HG02571 (cell line): Measurements from ENCODE around the gene PTCRA.
"Not testable (repeated sequence)": the region's sequence is repeated elsewhere in the genome, so short reads cannot be mapped to it uniquely, and the experiment has no call there.

Experiments
- ATAC-seq: cut with Tn5 transposase; IDR thresholded peaks from one replicate; pipeline ENCODE4 v1.9.1; 2021; ENCODE audit warnings: mild to moderate bottlenecking, moderate library complexity; ENCODE audit not compliant: unreplicated experiment

PTCRA gene

GRCh38 chr6:42915732-42916131 is at the start of gene PTCRA:
TSS of gene PTCRA (plus strand) at chr6:42916053. CDS start at chr6:42916070, 17 bp downstream.
- no peak for ATAC-seq

GRCh38 chr6:42870145-42870936 is 45.5 kb upstream of the PTCRA start:
- no peak for ATAC-seq

GRCh38 chr6:42871711-42872110 is 44.1 kb upstream of the PTCRA start:
- ATAC-seq, result no peak

- no peak for ATAC-seq
Observed at GRCh38 chr6:42873313-42873712, 42.5 kb upstream of the PTCRA start.

- no peak for ATAC-seq
Observed at GRCh38 chr6:42877695-42878094, 38.2 kb upstream of the PTCRA start.

GRCh38 chr6:42879372-42880239 is 36.2 kb upstream of the PTCRA start, which contains the start of gene RPL7L1:
TSS of gene RPL7L1 (plus strand) at chr6:42879616. CDS start at chr6:42879911, 295 bp downstream.
- peak; percentile 87 for ATAC-seq

- not testable (repeated sequence) for ATAC-seq
Observed at GRCh38 chr6:42880240-42880817, 35.5 kb upstream of the PTCRA start.

- ATAC-seq, result not testable (repeated sequence)
Observed at GRCh38 chr6:42880871-42881270, 35.0 kb upstream of the PTCRA start.

- ATAC-seq, result no peak
Observed at GRCh38 chr6:42885702-42886101, 30.2 kb upstream of the PTCRA start.

GRCh38 chr6:42888201-42888600 is 27.7 kb upstream of the PTCRA start:
- ATAC-seq, result not testable (repeated sequence)

- no peak for ATAC-seq
Observed at GRCh38 chr6:42889815-42890214, 26.0 kb upstream of the PTCRA start.

- ATAC-seq, result peak; percentile 85
Observed at GRCh38 chr6:42890311-42891198, 25.3 kb upstream of the PTCRA start.

GRCh38 chr6:42891199-42891722 is 24.6 kb upstream of the PTCRA start:
- ATAC-seq, result no peak

- not testable (repeated sequence) for ATAC-seq
Observed at GRCh38 chr6:42894041-42894828, 21.6 kb upstream of the PTCRA start.

- ATAC-seq, result no peak
Observed at GRCh38 chr6:42896178-42896719, 19.6 kb upstream of the PTCRA start.

- ATAC-seq, result no peak
Observed at GRCh38 chr6:42898891-42899361, 16.9 kb upstream of the PTCRA start.

GRCh38 chr6:42899871-42900270 is 16.0 kb upstream of the PTCRA start:
- ATAC-seq, result no peak

GRCh38 chr6:42901538-42901957 is 14.3 kb upstream of the PTCRA start:
- ATAC-seq, result no peak
